Lower leg skin (tissue), 3 donors: ENCODE results near the gene GLRA1.

Source experiments
- CTCF ChIP-seq, 3 donors: fragments of 450-650 bp; IDR thresholded peaks; one replicate each; pipeline ENCODE4 v1.5.1; 2016; ENCODE audit warnings: antibody characterized with exemption in 3 of 3, mild to moderate bottlenecking in 3 of 3, moderate library complexity in 2 of 3
- POLR2A ChIP-seq, 2 donors: fragments of 450-650 bp; IDR thresholded peaks; one replicate each; pipeline ENCODE4 v1.6.1; 2016 to 2017; ENCODE audit warnings: antibody characterized with exemption in 2 of 2, mild to moderate bottlenecking in 1 of 2, moderate library complexity in 1 of 2

- TF ChIP-seq CTCF (IDR thresholded peaks at IDR 0.05): no peak
- no peak for TF ChIP-seq POLR2A (IDR thresholded peaks at IDR 0.05)
Observed at GRCh38 chr5:151855701-151856100, 69.0 kb downstream of the GLRA1 start.
